Measurements from ENCODE around the gene ABRACL.

Gene ABRACL

GRCh38 chr6:139050770-139051313 is 22.3 kb downstream of the ABRACL start:
- no peaks in the 10 kb centered on the region for H3K36me3 ChIP-seq (ENCODE audit: control insufficient read depth, insufficient read depth, low read length)
- no peak overlapping the region for H3K27ac ChIP-seq (ENCODE audit: insufficient read depth, low read length, poor library complexity, severe bottlenecking)
- no peak overlapping the region for H3K4me3 ChIP-seq (ENCODE audit: insufficient read depth, low read depth, low read length, poor library complexity, severe bottlenecking)
- no peaks in the 10 kb centered on the region for H3K9me3 ChIP-seq (ENCODE audit: control insufficient read depth, low read length)
- H3K4me1 ChIP-seq (ENCODE audit: control insufficient read depth, insufficient read depth, low read length, poor library complexity, severe bottlenecking): no peaks in the 10 kb centered on the region
- DNase-seq: no peak
- H3K27me3 ChIP-seq (replicated peaks; ENCODE audit: control insufficient read depth, insufficient read depth, low read length, poor library complexity, severe bottlenecking): no peaks in the 10 kb centered on the region

GRCh38 chr6:139051396-139052060 is 23.0 kb downstream of the ABRACL start:
- H3K27ac ChIP-seq (ENCODE audit: insufficient read depth, low read length, poor library complexity, severe bottlenecking): no peak overlapping the region
- no peaks in the 10 kb centered on the region for H3K27me3 ChIP-seq (replicated peaks; ENCODE audit: control insufficient read depth, insufficient read depth, low read length, poor library complexity, severe bottlenecking)
- no peaks in the 10 kb centered on the region for H3K36me3 ChIP-seq (ENCODE audit: control insufficient read depth, insufficient read depth, low read length)
- H3K9me3 ChIP-seq (ENCODE audit: control insufficient read depth, low read length): no peaks in the 10 kb centered on the region
- no peak for DNase-seq
- H3K4me3 ChIP-seq (ENCODE audit: insufficient read depth, low read depth, low read length, poor library complexity, severe bottlenecking): no peak overlapping the region
- H3K4me1 ChIP-seq (ENCODE audit: control insufficient read depth, insufficient read depth, low read length, poor library complexity, severe bottlenecking): no peaks in the 10 kb centered on the region

- H3K4me1 ChIP-seq (ENCODE audit: control insufficient read depth, insufficient read depth, low read length, poor library complexity, severe bottlenecking): no peaks in the 10 kb centered on the region
- no peaks in the 10 kb centered on the region for H3K36me3 ChIP-seq (ENCODE audit: control insufficient read depth, insufficient read depth, low read length)
- no peak for DNase-seq
- H3K27ac ChIP-seq (ENCODE audit: insufficient read depth, low read length, poor library complexity, severe bottlenecking): no peak overlapping the region
- no peaks in the 10 kb centered on the region for H3K9me3 ChIP-seq (ENCODE audit: control insufficient read depth, low read length)
- H3K27me3 ChIP-seq (replicated peaks; ENCODE audit: control insufficient read depth, insufficient read depth, low read length, poor library complexity, severe bottlenecking): no peaks in the 10 kb centered on the region
- no peak overlapping the region for H3K4me3 ChIP-seq (ENCODE audit: insufficient read depth, low read depth, low read length, poor library complexity, severe bottlenecking)
Observed at GRCh38 chr6:139053382-139053781, 24.8 kb downstream of the ABRACL start.

DNA sequence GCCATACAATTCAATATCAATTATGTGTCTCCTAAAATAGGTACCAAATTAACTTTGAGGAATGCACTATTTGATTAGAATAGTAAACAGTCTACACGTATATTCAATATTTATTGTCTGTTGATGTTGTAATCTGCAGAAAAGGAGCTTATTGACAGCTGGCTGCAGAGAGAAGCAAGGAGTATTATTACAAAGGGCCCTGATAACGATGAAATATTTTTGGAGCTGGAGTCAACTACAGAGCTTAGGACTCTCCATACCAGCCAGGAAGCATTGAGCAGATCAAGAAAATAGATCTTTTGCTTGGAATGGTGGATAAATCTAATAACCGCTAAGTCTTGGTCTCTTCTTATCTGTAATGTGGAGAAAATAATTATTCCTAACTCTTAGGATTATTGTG is 25.5 kb downstream of the ABRACL start:
- no peaks in the 10 kb centered on the region for H3K27me3 ChIP-seq (replicated peaks; ENCODE audit: control insufficient read depth, insufficient read depth, low read length, poor library complexity, severe bottlenecking)
- H3K4me1 ChIP-seq (ENCODE audit: control insufficient read depth, insufficient read depth, low read length, poor library complexity, severe bottlenecking): no peaks in the 10 kb centered on the region
- DNase-seq: no peak
- H3K36me3 ChIP-seq (ENCODE audit: control insufficient read depth, insufficient read depth, low read length): no peaks in the 10 kb centered on the region
- no peaks in the 10 kb centered on the region for H3K9me3 ChIP-seq (ENCODE audit: control insufficient read depth, low read length)
- no peak overlapping the region for H3K4me3 ChIP-seq (ENCODE audit: insufficient read depth, low read depth, low read length, poor library complexity, severe bottlenecking)
- H3K27ac ChIP-seq (ENCODE audit: insufficient read depth, low read length, poor library complexity, severe bottlenecking): no peak overlapping the region

GRCh38 chr6:139055709-139056108 is 27.2 kb downstream of the ABRACL start:
- Histone ChIP-seq H3K4me1 (ENCODE audit: control insufficient read depth, insufficient read depth, low read length, poor library complexity, severe bottlenecking) (no peaks in the 10 kb centered on the region), H3K27ac (ENCODE audit: insufficient read depth, low read length, poor library complexity, severe bottlenecking) (no peak overlapping the region), H3K27me3 (replicated peaks; ENCODE audit: control insufficient read depth, insufficient read depth, low read length, poor library complexity, severe bottlenecking) (no peaks in the 10 kb centered on the region), H3K36me3 (ENCODE audit: control insufficient read depth, insufficient read depth, low read length) (no peaks in the 10 kb centered on the region), H3K4me3 (ENCODE audit: insufficient read depth, low read depth, low read length, poor library complexity, severe bottlenecking) (no peak overlapping the region), H3K9me3 (ENCODE audit: control insufficient read depth, low read length) (no peaks in the 10 kb centered on the region)
- no peak for DNase-seq

GRCh38 chr6:139058029-139058428 is 29.5 kb downstream of the ABRACL start:
- Histone ChIP-seq H3K36me3 (ENCODE audit: control insufficient read depth, insufficient read depth, low read length) (no peaks in the 10 kb centered on the region), H3K27ac (ENCODE audit: insufficient read depth, low read length, poor library complexity, severe bottlenecking) (no peak overlapping the region), H3K27me3 (replicated peaks; ENCODE audit: control insufficient read depth, insufficient read depth, low read length, poor library complexity, severe bottlenecking) (no peaks in the 10 kb centered on the region), H3K4me1 (ENCODE audit: control insufficient read depth, insufficient read depth, low read length, poor library complexity, severe bottlenecking) (no peaks in the 10 kb centered on the region), H3K9me3 (ENCODE audit: control insufficient read depth, low read length) (no peaks in the 10 kb centered on the region), H3K4me3 (ENCODE audit: insufficient read depth, low read depth, low read length, poor library complexity, severe bottlenecking) (no peak overlapping the region)
- no peak for DNase-seq

- Histone ChIP-seq H3K27me3 (replicated peaks; ENCODE audit: control insufficient read depth, insufficient read depth, low read length, poor library complexity, severe bottlenecking) (no peaks in the 10 kb centered on the region), H3K9me3 (ENCODE audit: control insufficient read depth, low read length) (no peaks in the 10 kb centered on the region), H3K4me3 (ENCODE audit: insufficient read depth, low read depth, low read length, poor library complexity, severe bottlenecking) (no peak overlapping the region), H3K4me1 (ENCODE audit: control insufficient read depth, insufficient read depth, low read length, poor library complexity, severe bottlenecking) (no peaks in the 10 kb centered on the region), H3K27ac (ENCODE audit: insufficient read depth, low read length, poor library complexity, severe bottlenecking) (no peak overlapping the region), H3K36me3 (ENCODE audit: control insufficient read depth, insufficient read depth, low read length) (no peaks in the 10 kb centered on the region)
- DNase-seq: no peak
Observed at GRCh38 chr6:139060332-139060731, 31.8 kb downstream of the ABRACL start.

GRCh38 chr6:139062932-139063646 is 34.5 kb downstream of the ABRACL start:
- DNase-seq: no peak
- Histone ChIP-seq H3K36me3 (ENCODE audit: control insufficient read depth, insufficient read depth, low read length) (no peaks in the 10 kb centered on the region), H3K9me3 (ENCODE audit: control insufficient read depth, low read length) (no peaks in the 10 kb centered on the region), H3K27me3 (replicated peaks; ENCODE audit: control insufficient read depth, insufficient read depth, low read length, poor library complexity, severe bottlenecking) (no peaks in the 10 kb centered on the region), H3K4me3 (ENCODE audit: insufficient read depth, low read depth, low read length, poor library complexity, severe bottlenecking) (no peak overlapping the region), H3K27ac (ENCODE audit: insufficient read depth, low read length, poor library complexity, severe bottlenecking) (no peak overlapping the region), H3K4me1 (ENCODE audit: control insufficient read depth, insufficient read depth, low read length, poor library complexity, severe bottlenecking) (no peaks in the 10 kb centered on the region)

GRCh38 chr6:139064981-139065665 is 36.6 kb downstream of the ABRACL start:
- Histone ChIP-seq H3K9me3 (ENCODE audit: control insufficient read depth, low read length) (no peaks in the 10 kb centered on the region), H3K27me3 (replicated peaks; ENCODE audit: control insufficient read depth, insufficient read depth, low read length, poor library complexity, severe bottlenecking) (no peaks in the 10 kb centered on the region), H3K4me1 (ENCODE audit: control insufficient read depth, insufficient read depth, low read length, poor library complexity, severe bottlenecking) (no peaks in the 10 kb centered on the region), H3K4me3 (ENCODE audit: insufficient read depth, low read depth, low read length, poor library complexity, severe bottlenecking) (no peak overlapping the region), H3K36me3 (ENCODE audit: control insufficient read depth, insufficient read depth, low read length) (no peaks in the 10 kb centered on the region), H3K27ac (ENCODE audit: insufficient read depth, low read length, poor library complexity, severe bottlenecking) (no peak overlapping the region)
- no peak for DNase-seq

- H3K36me3 ChIP-seq (ENCODE audit: control insufficient read depth, insufficient read depth, low read length): no peaks in the 10 kb centered on the region
- no peaks in the 10 kb centered on the region for H3K27me3 ChIP-seq (replicated peaks; ENCODE audit: control insufficient read depth, insufficient read depth, low read length, poor library complexity, severe bottlenecking)
- no peaks in the 10 kb centered on the region for H3K9me3 ChIP-seq (ENCODE audit: control insufficient read depth, low read length)
- no peak overlapping the region for H3K4me3 ChIP-seq (ENCODE audit: insufficient read depth, low read depth, low read length, poor library complexity, severe bottlenecking)
- no peak overlapping the region for H3K27ac ChIP-seq (ENCODE audit: insufficient read depth, low read length, poor library complexity, severe bottlenecking)
- no peak for DNase-seq
- no peaks in the 10 kb centered on the region for H3K4me1 ChIP-seq (ENCODE audit: control insufficient read depth, insufficient read depth, low read length, poor library complexity, severe bottlenecking)
Observed at GRCh38 chr6:139066080-139066479, 37.5 kb downstream of the ABRACL start.
